Liver (tissue), 9 donors: ENCODE data around the gene MS4A7. TPM values are rescaled to one million over a fixed set of nuclear protein-coding genes. Genes with fewer than 3 reads are reported as not detected.

Experiments
- DNase-seq: peaks from one replicate; pipeline ENCODE4 v3.0.0-alpha.2; 2017; ENCODE audit warnings: low spot score
- H3K27ac ChIP-seq, 2 donors: one replicate each; pipeline ENCODE4 v1.7.0; 2013; ENCODE audit warnings: inconsistent platforms in 2 of 2, low read length in 2 of 2, control low read depth in 1 of 2, low read depth in 1 of 2, mild to moderate bottlenecking in 1 of 2
- H3K27me3 ChIP-seq, 4 donors: one replicate each; pipeline versions ENCODE4 v1.6.1 to v1.7.0; 2013; ENCODE audit warnings: low read length in 3 of 4, inconsistent platforms in 1 of 4, mild to moderate bottlenecking in 1 of 4, moderate library complexity in 1 of 4; ENCODE audit not compliant: control insufficient read depth in 4 of 4, insufficient read depth in 4 of 4
- H3K36me3 ChIP-seq, 4 donors: one replicate each; pipeline versions ENCODE4 v1.6.1 to v1.7.0; 2013; ENCODE audit warnings: low read length in 3 of 4, mild to moderate bottlenecking in 3 of 4, low read depth in 1 of 4, moderate library complexity in 1 of 4; ENCODE audit not compliant: control insufficient read depth in 4 of 4, insufficient read depth in 3 of 4
- H3K4me1 ChIP-seq, 4 donors: one replicate each; pipeline versions ENCODE4 v1.6.1 to v1.7.0; 2013; ENCODE audit warnings: low read length in 3 of 4, mild to moderate bottlenecking in 3 of 4, moderate library complexity in 1 of 4; ENCODE audit not compliant: control insufficient read depth in 4 of 4, insufficient read depth in 4 of 4
- H3K4me3 ChIP-seq, 3 donors: one replicate each; pipeline versions ENCODE4 v1.6.1 to v1.7.0; 2013; ENCODE audit warnings: low read length in 3 of 3, control low read depth in 1 of 3, low read depth in 1 of 3, mild to moderate bottlenecking in 1 of 3
- H3K9ac ChIP-seq, 2 donors: one replicate each; pipeline ENCODE4 v1.7.0; 2013; ENCODE audit warnings: low read length in 2 of 2, mild to moderate bottlenecking in 2 of 2, moderate library complexity in 2 of 2, control low read depth in 1 of 2, low read depth in 1 of 2
- H3K9me3 ChIP-seq, 4 donors: one replicate each; pipeline versions ENCODE4 v1.6.1 to v1.7.0; 2013; ENCODE audit warnings: low read length in 3 of 4; ENCODE audit not compliant: control insufficient read depth in 4 of 4
- CTCF ChIP-seq: fragments of 150-350 bp; IDR thresholded peaks from 2 replicates; pipeline ENCODE4 v1.5.1; 2017; ENCODE audit warnings: improper control_type of control experiment, low read depth, low read length; ENCODE audit not compliant: missing input control
- EGR1 ChIP-seq, 2 donors: IDR thresholded peaks; 2 replicates each; pipeline ENCODE4 v1.6.1; 2016 to 2018; ENCODE audit warnings: antibody characterized with exemption in 2 of 2, low read depth in 2 of 2
- FOXA1 ChIP-seq: IDR thresholded peaks from 2 replicates; pipeline ENCODE4 v1.6.1; 2016; ENCODE audit warnings: antibody characterized with exemption
- FOXA2 ChIP-seq: IDR thresholded peaks from 2 replicates; pipeline ENCODE4 v1.6.1; 2016; ENCODE audit warnings: antibody characterized with exemption
- GABPA ChIP-seq, 2 donors: IDR thresholded peaks in 1 of 2; conservative IDR thresholded peaks in 1 of 2; 2 replicates each; pipeline ENCODE4 v1.6.1; 2016; ENCODE audit warnings: antibody characterized with exemption in 2 of 2, mild to moderate bottlenecking in 1 of 2, moderate library complexity in 1 of 2
- HNF4A ChIP-seq, 2 donors: conservative IDR thresholded peaks; 2 replicates each; pipeline ENCODE4 v1.6.1; 2016; ENCODE audit warnings: antibody characterized with exemption in 2 of 2, mild to moderate bottlenecking in 2 of 2
- JUND ChIP-seq, 2 donors: IDR thresholded peaks; 2 replicates each; pipeline ENCODE4 v1.6.1; 2016; ENCODE audit warnings: antibody characterized with exemption in 2 of 2
- MAX ChIP-seq: IDR thresholded peaks from 2 replicates; pipeline ENCODE4 v1.6.1; 2016; ENCODE audit warnings: antibody characterized with exemption
- NR2F2 ChIP-seq: IDR thresholded peaks from 2 replicates; pipeline ENCODE4 v1.6.1; 2016; ENCODE audit warnings: antibody characterized with exemption
- REST ChIP-seq: IDR thresholded peaks from 2 replicates; pipeline ENCODE4 v1.6.1; 2016; ENCODE audit warnings: antibody characterized with exemption, mild to moderate bottlenecking
- RXRA ChIP-seq, 2 donors: IDR thresholded peaks; 2 replicates each; pipeline ENCODE4 v1.6.1; 2017 to 2018; ENCODE audit warnings: antibody characterized with exemption in 2 of 2, mild to moderate bottlenecking in 1 of 2
- SP1 ChIP-seq: IDR thresholded peaks from 2 replicates; pipeline ENCODE4 v1.6.1; 2018; ENCODE audit warnings: antibody characterized with exemption, mild to moderate bottlenecking
- TAF1 ChIP-seq: conservative IDR thresholded peaks from 2 replicates; pipeline ENCODE4 v1.6.1; 2016; ENCODE audit warnings: antibody characterized with exemption, mild to moderate bottlenecking
- YY1 ChIP-seq: IDR thresholded peaks from 2 replicates; pipeline ENCODE4 v1.6.1; 2016; ENCODE audit warnings: antibody characterized with exemption, mild to moderate bottlenecking
- ZBTB33 ChIP-seq: IDR thresholded peaks from 2 replicates; pipeline ENCODE4 v1.6.1; 2016; ENCODE audit warnings: antibody characterized with exemption
- WGBS: extraction: QIAGEN DNeasy Blood & Tissue Kit; methylation state at CpG from one replicate; pipeline ENCODE4 v1.1.7; 2013; 5-methylcytosine and 5-hydroxymethylcytosine counted together
- polyA plus RNA-seq, 2 donors: library from polyadenylated mRNA; stranded (reverse) in 1 of 2; unstranded in 1 of 2; fragments of 200-250 nt in 1 of 2; fragments of >200 nt in 1 of 2; fragmentation: Nextera tagmentation in 1 of 2; extraction: Ambion mirVana in 1 of 2; gene quantifications; one replicate each; pipeline versions ENCODE4 v1.2.1 to v1.2.3, GENCODE V29; 2013 to 2015
- total RNA-seq, 2 donors: library from RNA; depleted of rRNA; stranded (reverse); fragments of >200 nt; gene quantifications; one replicate each; pipeline ENCODE4 v1.2.3, GENCODE V29; 2014
- donor health status: healthy.
- donor health status: healthy.
- donor health status: healthy.
- donor health status: healthy.
- donor health status: healthy.

The MS4A7 gene
- total and polyA plus RNA-seq, 4 donors: 16.3 to 50.0 (median 28.5) TPM

GRCh38 chr11:60392361-60392760 lies 14.0 kb downstream of the MS4A7 start:
- Histone ChIP-seq H3K36me3 (no peaks in the 10 kb centered on the region), H3K27me3 (no peaks in the 10 kb centered on the region), H3K9me3 (no peaks in the 10 kb centered on the region), H3K27ac (no peak overlapping the region), H3K9ac (no peak overlapping the region), H3K4me1 (no peaks in the 10 kb centered on the region), H3K4me3 (no peak overlapping the region)
- TF ChIP-seq JUND (IDR thresholded peaks at IDR 0.05) (no peak), REST (no peak)
- no peak for DNase-seq
- 74% methylated on average over 2 of the region's 2 CpGs for WGBS

GRCh38 chr11:60393016-60393415 lies 14.7 kb downstream of the MS4A7 start:
- Histone ChIP-seq H3K4me1 (no peaks in the 10 kb centered on the region), H3K27me3 (no peaks in the 10 kb centered on the region), H3K36me3 (no peaks in the 10 kb centered on the region), H3K9me3 (no peaks in the 10 kb centered on the region), H3K9ac (no peak overlapping the region), H3K27ac (no peak overlapping the region), H3K4me3 (no peak overlapping the region)
- TF ChIP-seq EGR1 (IDR thresholded peaks at IDR 0.05; ENCODE audit: low read depth in 2 of 2) (no peak), RXRA (IDR thresholded peaks at IDR 0.05) (no peak)
- no peak for DNase-seq
- WGBS: 75% methylated on average over 5 of the region's 5 CpGs

GRCh38 chr11:60394666-60395380 lies 16.5 kb downstream of the MS4A7 start:
- Histone ChIP-seq H3K4me1 (no peaks in the 10 kb centered on the region), H3K36me3 (no peaks in the 10 kb centered on the region), H3K9ac (no peak overlapping the region), H3K9me3 (no peaks in the 10 kb centered on the region), H3K4me3 (no peak overlapping the region), H3K27me3 (peaks cover 0 to 5% (median 0%) of the 10 kb centered on the region in 4 donors), H3K27ac (no peak overlapping the region)
- WGBS: 66% methylated on average over 7 of the region's 7 CpGs
- DNase-seq: no peak
- no peak for TF ChIP-seq FOXA1
- no peak for TF ChIP-seq RXRA (IDR thresholded peaks at IDR 0.05)
- no peak for TF ChIP-seq GABPA (IDR thresholded peaks at IDR 0.05 in 1 of 2, conservative IDR thresholded peaks at IDR 0.05 in 1 of 2)
- TF ChIP-seq NR2F2: no peak
- TF ChIP-seq YY1: no peak
- TF ChIP-seq TAF1: no peak
- TF ChIP-seq HNF4A (conservative IDR thresholded peaks at IDR 0.05): no peak

- H3K27me3 ChIP-seq: peaks cover 0 to 5% (median 0%) of the 10 kb centered on the region in 4 donors
- no peak within 1 kb of the TSS for H3K4me3 ChIP-seq
- 55% methylated on average over 3 of the region's 3 CpGs for WGBS
- H3K9ac ChIP-seq: no peak within 1 kb of the TSS
- no peaks in the 10 kb centered on the region for H3K36me3 ChIP-seq
- no peaks in the 10 kb centered on the region for H3K4me1 ChIP-seq
- no peaks in the 10 kb centered on the region for H3K9me3 ChIP-seq
- DNase-seq: no peak
- H3K27ac ChIP-seq: no peak within 1 kb of the TSS
- TF ChIP-seq NR2F2: no peak
- TF ChIP-seq RXRA (IDR thresholded peaks at IDR 0.05): no peak
- TF ChIP-seq HNF4A (conservative IDR thresholded peaks at IDR 0.05): no peak
- TF ChIP-seq EGR1 (IDR thresholded peaks at IDR 0.05; ENCODE audit: low read depth in 2 of 2): no peak
- no peak for TF ChIP-seq SP1
- TF ChIP-seq JUND (IDR thresholded peaks at IDR 0.05): no peak
- no peak for TF ChIP-seq ZBTB33
- no peak for TF ChIP-seq CTCF
- TF ChIP-seq MAX: no peak
- no peak for TF ChIP-seq FOXA2
These were observed 18.1 kb downstream of the MS4A7 start, which contains the start of gene MS4A14 for GRCh38 chr11:60396382-60396781. Gene MS4A14 (plus strand): TSS chr11:60396459. CDS start chr11:60396579, 120 bp downstream.
